ENCODE data around the gene NME3. TPM values are rescaled to one million over a fixed set of nuclear protein-coding genes. Genes with fewer than 3 reads are reported as not detected.

Gene NME3
- total and polyA plus RNA-seq, 9 of the 15 experiments (the other 6 are each of a cell fraction or from before 2014, with no cell fraction given) = 0.68 to 76.3 (median 11.5) TPM

GRCh38 chr16:1763521-1764511 lies 7.5 kb downstream of the NME3 start (continued):
- TF ChIP-seq, protein P1, sequence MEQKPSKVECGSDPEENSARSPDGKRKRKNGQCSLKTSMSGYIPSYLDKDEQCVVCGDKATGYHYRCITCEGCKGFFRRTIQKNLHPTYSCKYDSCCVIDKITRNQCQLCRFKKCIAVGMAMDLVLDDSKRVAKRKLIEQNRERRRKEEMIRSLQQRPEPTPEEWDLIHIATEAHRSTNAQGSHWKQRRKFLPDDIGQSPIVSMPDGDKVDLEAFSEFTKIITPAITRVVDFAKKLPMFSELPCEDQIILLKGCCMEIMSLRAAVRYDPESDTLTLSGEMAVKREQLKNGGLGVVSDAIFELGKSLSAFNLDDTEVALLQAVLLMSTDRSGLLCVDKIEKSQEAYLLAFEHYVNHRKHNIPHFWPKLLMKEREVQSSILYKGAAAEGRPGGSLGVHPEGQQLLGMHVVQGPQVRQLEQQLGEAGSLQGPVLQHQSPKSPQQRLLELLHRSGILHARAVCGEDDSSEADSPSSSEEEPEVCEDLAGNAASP (IDR thresholded peaks at IDR 0.05) = no peak
- TF ChIP-seq BRCA1 (IDR thresholded peaks at IDR 0.05) = no peak
- TF ChIP-seq BRCA1 (CRISPR knock-in tag; IDR thresholded peaks at IDR 0.05) = 0 out of 2 replicates have a peak, but pooled peaks have one; percentile 7
- no peak for TF ChIP-seq GTF2F1 (IDR thresholded peaks at IDR 0.05; ENCODE audit: low read depth, low read length)
- TF ChIP-seq IFI16 (CRISPR knock-in tag; IDR thresholded peaks at IDR 0.05) = no peak
- no peak for TF ChIP-seq MAFG (tag; conservative IDR thresholded peaks at IDR 0.05)
- no peak for TF ChIP-seq NFRKB (IDR thresholded peaks at IDR 0.05; ENCODE audit: low read depth)
- TF ChIP-seq EP400 (IDR thresholded peaks at IDR 0.05) = no peak
- no peak for TF ChIP-seq NUFIP1 (IDR thresholded peaks at IDR 0.05; ENCODE audit: partially characterized antibody)
- no peak for TF ChIP-seq SAFB2 (IDR thresholded peaks at IDR 0.05; ENCODE audit: borderline replicate concordance, low read depth, low read length, severe bottlenecking)
- no peak for TF ChIP-seq YBX1 (IDR thresholded peaks at IDR 0.05)
- TF ChIP-seq POLR2A (conservative IDR thresholded peaks at IDR 0.05) = no peak
- TF ChIP-seq SUPT5H (IDR thresholded peaks at IDR 0.05) = no peak
- TF ChIP-seq, protein P2, sequence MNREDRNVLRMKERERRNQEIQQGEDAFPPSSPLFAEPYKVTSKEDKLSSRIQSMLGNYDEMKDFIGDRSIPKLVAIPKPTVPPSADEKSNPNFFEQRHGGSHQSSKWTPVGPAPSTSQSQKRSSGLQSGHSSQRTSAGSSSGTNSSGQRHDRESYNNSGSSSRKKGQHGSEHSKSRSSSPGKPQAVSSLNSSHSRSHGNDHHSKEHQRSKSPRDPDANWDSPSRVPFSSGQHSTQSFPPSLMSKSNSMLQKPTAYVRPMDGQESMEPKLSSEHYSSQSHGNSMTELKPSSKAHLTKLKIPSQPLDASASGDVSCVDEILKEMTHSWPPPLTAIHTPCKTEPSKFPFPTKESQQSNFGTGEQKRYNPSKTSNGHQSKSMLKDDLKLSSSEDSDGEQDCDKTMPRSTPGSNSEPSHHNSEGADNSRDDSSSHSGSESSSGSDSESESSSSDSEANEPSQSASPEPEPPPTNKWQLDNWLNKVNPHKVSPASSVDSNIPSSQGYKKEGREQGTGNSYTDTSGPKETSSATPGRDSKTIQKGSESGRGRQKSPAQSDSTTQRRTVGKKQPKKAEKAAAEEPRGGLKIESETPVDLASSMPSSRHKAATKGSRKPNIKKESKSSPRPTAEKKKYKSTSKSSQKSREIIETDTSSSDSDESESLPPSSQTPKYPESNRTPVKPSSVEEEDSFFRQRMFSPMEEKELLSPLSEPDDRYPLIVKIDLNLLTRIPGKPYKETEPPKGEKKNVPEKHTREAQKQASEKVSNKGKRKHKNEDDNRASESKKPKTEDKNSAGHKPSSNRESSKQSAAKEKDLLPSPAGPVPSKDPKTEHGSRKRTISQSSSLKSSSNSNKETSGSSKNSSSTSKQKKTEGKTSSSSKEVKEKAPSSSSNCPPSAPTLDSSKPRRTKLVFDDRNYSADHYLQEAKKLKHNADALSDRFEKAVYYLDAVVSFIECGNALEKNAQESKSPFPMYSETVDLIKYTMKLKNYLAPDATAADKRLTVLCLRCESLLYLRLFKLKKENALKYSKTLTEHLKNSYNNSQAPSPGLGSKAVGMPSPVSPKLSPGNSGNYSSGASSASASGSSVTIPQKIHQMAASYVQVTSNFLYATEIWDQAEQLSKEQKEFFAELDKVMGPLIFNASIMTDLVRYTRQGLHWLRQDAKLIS (CRISPR knock-in tag; IDR thresholded peaks at IDR 0.05) = no peak
- TF ChIP-seq PCBP2 (IDR thresholded peaks at IDR 0.05; ENCODE audit: low read depth, low read length, poor library complexity, severe bottlenecking) = no peak
- no peak for TF ChIP-seq ZNF584 (CRISPR knock-in tag; IDR thresholded peaks at IDR 0.05; ENCODE audit: low read depth)
- TF ChIP-seq HCFC1 (IDR thresholded peaks at IDR 0.05; ENCODE audit: low read depth, low read length) = no peak
- no peak for TF ChIP-seq CHD4 (IDR thresholded peaks at IDR 0.05; ENCODE audit: insufficient read depth, insufficient replicate concordance, low read depth, low read length, poor library complexity, severe bottlenecking)
- TF ChIP-seq ERF (CRISPR knock-in tag; IDR thresholded peaks at IDR 0.05) = 0 out of 2 replicates have a peak, but pooled peaks have one; percentile 28
- TF ChIP-seq, protein P3, sequence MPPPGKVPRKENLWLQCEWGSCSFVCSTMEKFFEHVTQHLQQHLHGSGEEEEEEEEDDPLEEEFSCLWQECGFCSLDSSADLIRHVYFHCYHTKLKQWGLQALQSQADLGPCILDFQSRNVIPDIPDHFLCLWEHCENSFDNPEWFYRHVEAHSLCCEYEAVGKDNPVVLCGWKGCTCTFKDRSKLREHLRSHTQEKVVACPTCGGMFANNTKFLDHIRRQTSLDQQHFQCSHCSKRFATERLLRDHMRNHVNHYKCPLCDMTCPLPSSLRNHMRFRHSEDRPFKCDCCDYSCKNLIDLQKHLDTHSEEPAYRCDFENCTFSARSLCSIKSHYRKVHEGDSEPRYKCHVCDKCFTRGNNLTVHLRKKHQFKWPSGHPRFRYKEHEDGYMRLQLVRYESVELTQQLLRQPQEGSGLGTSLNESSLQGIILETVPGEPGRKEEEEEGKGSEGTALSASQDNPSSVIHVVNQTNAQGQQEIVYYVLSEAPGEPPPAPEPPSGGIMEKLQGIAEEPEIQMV (tag; conservative IDR thresholded peaks at IDR 0.05; ENCODE audit: low read depth) = no peak
- TF ChIP-seq ZNF76 (CRISPR knock-in tag; IDR thresholded peaks at IDR 0.05; ENCODE audit: borderline replicate concordance) = no peak
- TF ChIP-seq MIER1 (IDR thresholded peaks at IDR 0.05; ENCODE audit: low read depth) = no peak
- no peak for TF ChIP-seq ZNF507 (tag; conservative IDR thresholded peaks at IDR 0.05)
